T47D (cell line): ENCODE data around the gene AOPEP.

ENCODE experiments used
- DNase-seq, 2 experiments: peaks; one replicate each; pipeline versions ENCODE4 v3.0.0 to v3.0.0-alpha.2; 2011 to 2012; ENCODE audit warnings: low read depth in 1 of 2, low spot score in 1 of 2
- JUND ChIP-seq: IDR thresholded peaks from 2 replicates; pipeline ENCODE4 v1.6.1; 2012; ENCODE audit warnings: low read depth
- in situ Hi-C: cut with HindIII; loops from 2 replicates; pipeline ENCODE4 v1.10.0; 2016; ENCODE audit warnings: low sequenced_read_pairs, low pct_unique_long_range_greater_than_20kb

AOPEP gene

DNA sequence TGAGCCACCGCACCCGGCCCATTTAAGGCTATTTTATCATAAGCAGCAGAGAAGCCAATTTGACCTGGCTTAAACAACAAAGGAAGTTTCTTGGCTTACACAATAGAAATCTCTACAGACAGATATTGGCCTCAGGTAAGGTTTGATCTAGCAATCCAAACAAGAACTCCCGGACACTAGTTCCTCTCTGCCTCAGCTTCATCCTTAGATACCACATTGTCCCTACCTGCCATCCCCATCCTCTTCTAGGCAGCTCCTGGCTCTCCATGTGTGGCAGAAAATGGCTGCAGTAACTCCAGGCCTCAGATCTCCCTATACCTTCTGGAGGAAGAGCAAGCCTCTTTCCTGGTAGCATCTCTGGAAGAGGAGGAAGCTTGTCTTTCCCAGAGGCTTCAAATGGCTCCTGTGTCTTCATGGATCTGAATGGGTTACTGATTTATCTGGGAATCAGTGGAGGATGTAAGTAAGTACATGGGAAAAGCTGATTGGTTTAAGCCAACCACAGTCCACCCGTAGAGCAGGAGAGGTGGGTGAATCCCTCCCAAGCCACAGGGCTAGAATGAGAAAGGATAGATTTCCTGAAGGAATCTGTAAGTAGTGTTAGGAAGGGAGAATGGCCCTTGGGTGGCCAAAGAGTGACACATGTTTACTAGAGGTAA lies 26.7 kb upstream of the AOPEP start:
- in situ Hi-C loops = no loop called here
- no peak for TF ChIP-seq JUND
- no peak for DNase-seq

DNA sequence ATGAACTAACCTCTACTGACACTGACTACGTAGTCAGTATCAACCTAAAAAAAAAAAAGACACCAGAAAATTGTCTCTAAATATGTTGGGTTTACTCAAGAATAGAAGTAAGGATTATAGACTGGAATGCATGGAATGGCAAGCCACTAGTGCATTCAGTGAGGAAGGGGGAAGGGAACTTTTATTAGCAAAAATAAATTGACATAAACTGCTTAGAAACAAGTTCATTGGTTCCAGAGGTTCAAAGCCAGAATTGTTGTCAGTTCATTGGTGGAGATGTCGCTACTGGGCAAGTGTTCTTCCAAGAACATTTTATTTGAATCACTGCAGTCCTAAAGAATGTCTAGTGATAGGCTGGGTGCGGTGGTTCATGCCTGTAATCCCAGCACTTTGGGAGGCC lies 26.1 kb upstream of the AOPEP start:
- TF ChIP-seq JUND = no peak
- no peak for DNase-seq
- in situ Hi-C loops = no loop called here

DNA sequence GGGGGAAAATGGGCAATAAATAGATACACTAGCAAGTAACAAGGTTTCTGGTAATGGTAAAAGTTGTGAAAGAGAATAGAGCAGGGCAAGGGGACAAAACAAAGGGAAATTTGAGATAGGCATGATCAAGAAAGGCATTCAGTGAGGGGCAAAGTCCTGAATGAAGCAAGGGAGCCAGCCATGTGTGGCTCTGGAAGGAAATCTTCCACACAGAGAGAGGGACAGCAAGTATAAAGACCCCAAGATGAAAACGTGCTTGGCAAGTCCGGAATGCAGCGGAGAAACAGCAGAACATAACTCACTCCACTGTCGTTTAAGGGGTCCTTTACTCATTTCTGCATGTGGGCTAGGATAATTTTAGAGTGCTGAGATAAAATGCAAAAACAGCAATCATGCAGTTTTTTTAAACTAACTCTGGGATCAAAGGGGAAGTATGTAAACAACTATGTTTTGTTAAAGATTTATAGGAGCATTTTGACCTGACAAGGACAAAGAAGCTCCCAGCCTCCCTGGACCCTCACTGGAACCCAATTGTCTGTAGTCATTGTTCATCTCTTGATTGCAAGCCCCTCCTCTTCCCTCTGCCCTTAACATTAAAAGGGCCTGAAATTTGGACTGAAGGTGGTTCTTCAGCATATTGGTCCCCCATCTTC lies 22.9 kb upstream of the AOPEP start:
- no peak for DNase-seq
- TF ChIP-seq JUND = no peak
- in situ Hi-C loops = no loop called here

DNA sequence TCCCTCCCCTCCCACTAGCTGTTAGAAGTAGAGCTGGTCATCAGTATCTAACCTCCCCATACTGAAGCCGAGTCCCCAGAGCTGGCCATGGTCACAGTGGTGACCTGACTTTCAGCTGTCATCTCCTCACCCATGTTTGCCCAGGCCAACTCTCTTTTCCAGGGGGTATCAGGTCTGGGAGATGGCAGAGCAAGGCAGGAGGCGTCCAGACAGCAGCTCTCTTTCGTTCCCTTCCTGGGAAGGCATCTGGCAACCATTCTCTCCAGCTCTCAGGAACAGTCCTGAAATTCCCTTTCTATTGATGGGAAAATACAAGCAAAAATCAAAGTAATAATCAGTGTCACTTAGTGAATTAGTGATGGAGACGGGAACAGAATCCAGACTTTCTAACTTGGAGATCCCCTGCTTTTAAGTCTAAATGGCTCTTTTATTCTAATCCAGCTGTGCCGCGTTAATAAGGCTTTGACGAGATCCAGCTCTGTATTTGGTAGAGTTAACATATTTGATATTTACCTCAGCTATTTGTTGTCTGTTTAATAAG lies 21.3 kb upstream of the AOPEP start:
- TF ChIP-seq JUND = no peak
- DNase-seq = no peak
- in situ Hi-C loops = no loop called here

GRCh38 chr9:94706922-94707321 lies 19.6 kb upstream of the AOPEP start:
- in situ Hi-C loops = no loop called here
- TF ChIP-seq JUND = no peak
- no peak for DNase-seq

GRCh38 chr9:94713436-94714215 lies 12.9 kb upstream of the AOPEP start:
- TF ChIP-seq JUND = no peak
- in situ Hi-C loops = no loop called here
- DNase-seq = no peak

GRCh38 chr9:94714494-94714893 lies 12.0 kb upstream of the AOPEP start:
- no peak for DNase-seq
- in situ Hi-C loops = no loop called here
- no peak for TF ChIP-seq JUND

- DNase-seq = no peak
- no peak for TF ChIP-seq JUND
- in situ Hi-C loops = no loop called here
These were observed 8.7 kb upstream of the AOPEP start for GRCh38 chr9:94717761-94718160.

DNA sequence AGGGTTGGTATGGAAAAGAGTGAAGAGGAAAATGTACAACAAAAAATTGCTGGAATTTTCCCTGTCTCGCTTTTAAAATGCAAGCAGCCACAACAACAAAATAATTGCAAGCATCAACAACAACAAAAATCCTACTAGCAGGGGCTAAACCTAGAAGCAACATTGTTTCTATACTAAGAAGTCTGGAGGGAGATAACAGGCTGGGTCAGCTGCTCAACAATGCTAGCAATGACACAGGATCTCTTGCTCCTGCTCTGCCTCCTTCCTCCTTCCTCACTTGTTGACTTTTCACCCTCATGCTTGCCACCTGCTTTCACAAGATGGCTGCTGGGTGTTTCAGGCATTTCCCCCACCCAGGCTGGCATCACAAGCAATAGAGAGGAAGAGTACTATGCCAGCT lies 7.6 kb upstream of the AOPEP start:
- TF ChIP-seq JUND = no peak
- no peak for DNase-seq
- in situ Hi-C loops = no loop called here

DNA sequence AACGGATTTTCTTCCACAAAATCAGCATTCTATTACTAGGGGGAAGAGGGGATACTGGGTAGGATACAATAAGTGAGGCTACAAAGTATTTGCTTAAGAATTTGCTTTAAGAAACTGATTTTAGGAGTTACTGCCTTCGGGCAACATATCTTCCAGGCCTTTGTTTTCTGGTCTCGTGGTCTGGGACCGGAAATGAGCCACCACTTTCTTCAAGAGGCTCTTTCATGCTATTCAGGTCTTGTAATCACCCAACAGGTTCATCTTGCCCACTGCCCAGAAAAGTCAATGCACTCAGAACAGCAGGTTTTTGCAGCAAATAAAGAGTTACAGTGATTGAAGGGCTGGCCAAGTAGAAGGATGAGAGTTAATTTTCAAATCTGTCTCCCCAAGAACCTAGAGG lies 6.6 kb upstream of the AOPEP start:
- no peak for TF ChIP-seq JUND
- in situ Hi-C loops = no loop called here
- DNase-seq = no peak

DNA sequence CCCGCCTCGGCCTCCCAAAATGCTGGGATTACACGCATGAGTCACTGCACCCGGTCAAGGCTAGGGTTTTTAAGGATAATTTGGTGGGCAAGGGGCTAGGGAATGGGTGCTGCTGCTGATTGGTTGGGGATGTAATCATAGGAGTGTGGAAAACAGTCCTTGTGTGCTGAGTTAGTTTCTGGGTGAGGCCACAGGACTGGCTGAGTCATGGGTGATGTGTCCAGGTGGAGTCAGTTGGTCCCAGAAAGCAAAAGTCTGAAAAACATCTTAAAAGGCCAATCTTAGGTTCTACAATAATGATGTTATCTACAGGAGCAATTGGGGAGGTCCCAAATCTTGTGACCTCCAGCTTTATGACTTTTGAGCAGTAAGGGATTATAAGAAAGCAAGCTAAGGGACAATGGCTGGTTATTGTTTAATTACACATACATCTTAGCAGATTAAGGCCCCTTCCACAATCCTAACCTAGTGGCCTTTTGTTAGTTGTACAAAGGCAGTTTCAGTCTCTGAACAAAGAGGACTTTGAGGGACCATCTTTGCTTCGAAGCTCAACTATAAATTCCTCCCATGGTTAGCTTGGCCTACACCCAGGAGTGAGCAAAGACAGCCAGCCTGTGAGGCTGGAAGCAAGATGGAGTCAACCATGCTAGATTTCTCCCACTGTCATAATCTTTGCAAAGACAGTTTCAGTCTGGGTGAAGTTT lies 5.5 kb upstream of the AOPEP start:
- TF ChIP-seq JUND = no peak
- no peak for DNase-seq
- in situ Hi-C loops = no loop called here

DNA sequence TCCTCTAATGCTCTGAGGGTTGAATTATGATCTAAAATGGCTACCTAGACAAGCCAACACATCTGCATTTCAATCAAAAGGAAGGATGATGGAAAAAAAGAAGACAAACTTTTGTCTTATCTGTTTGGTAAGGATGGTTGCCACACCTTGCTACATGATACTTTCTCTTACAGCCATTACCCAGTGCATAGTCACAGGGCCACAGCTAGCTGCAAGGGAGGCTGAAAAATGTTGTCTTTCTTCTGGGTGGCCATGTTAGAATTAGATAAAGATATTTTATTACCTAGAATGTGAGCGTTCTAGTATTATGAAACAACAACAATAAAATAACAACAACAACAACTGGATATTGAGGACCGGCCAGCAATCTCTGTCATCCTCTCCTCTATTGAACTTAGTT lies 4.7 kb upstream of the AOPEP start:
- TF ChIP-seq JUND = no peak
- no peak for DNase-seq
- in situ Hi-C loops = no loop called here
